HG03520 (cell line): ENCODE data around the gene SH3RF2.
A peak's percentile ranks its signal among the peaks of the same experiment; 100 is the strongest.
"Not testable (repeated sequence)": the region's sequence is repeated elsewhere in the genome, so short reads cannot be mapped to it uniquely, and the experiment has no call there.

Experiments used
- ATAC-seq: cut with Tn5 transposase; IDR thresholded peaks from one replicate; pipeline ENCODE4 v1.9.1; 2021; ENCODE audit warnings: mild to moderate bottlenecking, moderate library complexity; ENCODE audit not compliant: unreplicated experiment

SH3RF2 gene

DNA sequence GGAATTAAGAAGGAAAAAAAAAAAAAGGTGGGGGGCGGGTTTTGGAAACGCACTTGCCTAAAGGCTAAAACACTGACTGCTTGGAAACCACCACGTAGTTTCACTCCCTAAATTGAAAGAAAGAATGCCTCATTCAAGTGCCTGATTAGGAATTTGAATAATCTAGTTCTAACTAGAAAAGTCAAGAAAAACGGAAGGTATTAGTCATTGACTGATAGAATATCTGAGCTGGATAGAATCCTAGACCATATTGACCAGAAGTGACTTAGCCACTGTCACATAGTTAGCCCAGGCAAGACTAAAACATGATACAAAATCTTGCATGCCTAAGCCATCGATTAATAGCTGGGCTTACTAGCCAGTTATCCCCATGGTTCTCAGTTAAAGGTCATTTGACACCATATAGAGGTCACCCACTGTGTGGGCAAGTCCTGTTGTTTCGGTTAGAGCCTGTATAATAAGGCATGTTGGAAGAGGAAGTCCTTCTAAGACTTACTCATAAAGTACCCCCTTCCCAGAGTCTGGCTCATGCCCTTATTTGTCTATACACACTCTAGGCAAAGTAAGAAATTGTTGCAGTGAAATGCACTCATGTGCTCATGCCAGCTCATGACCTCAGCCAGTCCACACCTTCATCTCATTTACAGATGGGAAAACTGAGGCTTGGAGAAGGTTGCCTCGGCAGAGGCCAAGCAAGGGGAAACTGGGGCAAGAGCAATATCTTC, 40.2 kb downstream of the SH3RF2 start:
- ATAC-seq: peak; percentile 90

DNA sequence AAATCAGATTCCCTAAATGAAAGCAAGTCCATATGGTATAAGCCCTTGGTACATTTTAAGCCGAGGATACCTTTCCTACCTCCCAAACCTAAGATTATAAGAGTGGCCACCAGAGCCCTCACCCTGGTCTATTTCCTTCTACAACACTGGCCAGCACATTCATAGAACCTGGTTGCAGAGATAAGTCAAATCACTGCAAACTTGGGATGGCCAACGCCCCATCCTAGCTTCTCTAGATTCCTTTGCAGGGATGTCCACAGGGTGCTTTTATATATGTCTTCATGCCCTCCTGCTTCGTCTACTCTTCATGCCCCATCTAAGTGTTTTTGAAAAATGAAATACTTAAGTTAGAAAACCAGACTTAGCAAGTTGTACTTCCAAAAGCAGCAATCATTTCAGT, 41.8 kb downstream of the SH3RF2 start:
- ATAC-seq: no peak

DNA sequence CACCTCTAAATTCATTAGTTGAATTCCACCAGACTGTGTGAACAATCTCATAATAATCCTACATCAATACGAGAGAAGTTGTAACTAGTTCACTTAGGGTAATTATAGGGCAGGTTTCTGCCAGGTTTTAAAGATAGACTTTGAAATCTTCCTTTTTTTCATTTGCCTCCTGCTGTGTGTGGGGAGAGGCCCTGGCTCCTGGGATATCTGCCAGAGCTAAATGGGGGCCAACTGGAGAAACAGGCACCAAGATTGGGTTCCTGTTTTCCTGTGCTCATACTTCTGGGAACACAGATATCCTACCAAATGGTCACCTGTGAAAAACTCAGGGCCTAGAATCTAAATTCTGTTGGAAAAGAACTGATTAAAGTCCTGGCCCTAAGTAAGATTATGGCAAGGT, 42.3 kb downstream of the SH3RF2 start:
- no peak for ATAC-seq

DNA sequence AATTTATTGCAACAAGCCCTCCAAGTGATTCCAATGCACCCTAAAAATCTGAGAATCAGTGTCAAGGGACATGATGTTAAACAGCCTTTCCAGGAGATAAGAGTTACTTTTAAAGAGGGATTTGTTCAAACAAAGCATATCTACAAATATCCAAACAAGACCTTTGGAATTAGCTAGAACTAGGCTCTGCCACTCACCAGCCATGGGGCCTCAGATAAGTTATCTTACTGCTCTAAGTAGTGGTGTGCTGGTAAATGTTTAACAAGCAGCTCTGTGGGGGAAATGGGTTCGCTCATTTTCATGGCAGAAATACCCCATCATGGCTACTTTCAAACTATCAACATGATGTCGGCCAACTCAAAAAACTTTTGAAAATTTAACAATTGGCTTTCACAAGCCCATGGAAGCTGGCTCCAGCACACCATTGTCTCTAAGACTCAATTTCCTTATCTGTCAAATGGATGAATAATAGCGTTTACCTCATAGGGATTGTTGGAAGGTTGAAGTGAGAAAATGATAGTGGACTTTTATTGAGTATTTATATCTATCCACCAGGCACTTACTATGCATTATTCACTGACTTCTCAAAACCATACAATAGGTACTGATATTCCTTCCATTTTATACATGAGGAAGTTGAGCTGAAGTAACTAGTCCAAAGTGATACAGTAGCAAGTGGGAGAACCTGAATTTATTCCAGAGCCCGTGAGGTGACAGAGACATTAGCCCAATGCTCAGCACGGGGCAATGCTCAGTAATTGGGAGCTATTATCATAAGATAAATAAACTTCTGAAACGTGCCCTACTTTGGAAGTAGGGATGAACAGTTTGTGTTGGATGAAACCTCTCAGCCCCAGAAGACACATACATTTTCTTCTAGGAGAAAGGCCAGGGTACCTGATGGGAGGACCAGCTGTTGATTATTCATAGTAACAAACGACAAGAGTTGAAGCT, 43.2 kb downstream of the SH3RF2 start:
- ATAC-seq: no peak

DNA sequence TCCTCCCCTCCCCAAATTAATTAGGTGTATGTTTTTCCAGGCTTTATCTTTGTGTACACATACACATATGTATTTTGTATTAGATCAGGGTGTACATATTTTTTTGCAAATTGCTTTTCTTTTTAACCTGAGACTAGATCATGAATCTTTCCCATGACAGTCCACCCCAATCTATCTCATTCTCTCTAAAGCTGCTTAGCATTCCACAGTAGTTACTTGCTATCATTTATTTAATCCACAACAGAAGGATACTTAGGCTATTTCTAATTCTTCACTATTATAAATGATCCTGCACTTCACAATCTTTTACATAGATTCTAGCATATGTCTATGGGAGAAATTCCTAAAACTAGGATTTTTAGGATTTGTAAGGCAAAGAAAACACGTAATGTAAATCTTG, 43.9 kb downstream of the SH3RF2 start:
- no peak for ATAC-seq

DNA sequence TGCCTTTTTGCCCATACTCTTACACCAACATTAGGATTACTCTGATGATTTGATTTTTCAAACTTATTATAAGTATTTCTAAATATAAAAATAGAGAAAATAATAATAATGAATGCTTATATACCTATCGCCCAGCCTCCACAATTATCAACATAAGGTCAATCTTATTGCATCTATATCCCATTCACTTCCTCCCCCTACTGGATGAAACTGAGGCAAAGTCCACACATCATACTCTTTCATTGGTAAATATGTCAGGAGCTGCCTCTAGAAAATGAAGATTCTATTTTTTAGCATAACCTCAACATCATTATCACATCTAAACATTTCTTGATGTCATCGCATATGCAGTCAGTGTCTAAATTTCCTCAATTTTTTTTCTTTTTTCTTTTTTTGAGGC, 44.3 kb downstream of the SH3RF2 start:
- ATAC-seq: no peak

DNA sequence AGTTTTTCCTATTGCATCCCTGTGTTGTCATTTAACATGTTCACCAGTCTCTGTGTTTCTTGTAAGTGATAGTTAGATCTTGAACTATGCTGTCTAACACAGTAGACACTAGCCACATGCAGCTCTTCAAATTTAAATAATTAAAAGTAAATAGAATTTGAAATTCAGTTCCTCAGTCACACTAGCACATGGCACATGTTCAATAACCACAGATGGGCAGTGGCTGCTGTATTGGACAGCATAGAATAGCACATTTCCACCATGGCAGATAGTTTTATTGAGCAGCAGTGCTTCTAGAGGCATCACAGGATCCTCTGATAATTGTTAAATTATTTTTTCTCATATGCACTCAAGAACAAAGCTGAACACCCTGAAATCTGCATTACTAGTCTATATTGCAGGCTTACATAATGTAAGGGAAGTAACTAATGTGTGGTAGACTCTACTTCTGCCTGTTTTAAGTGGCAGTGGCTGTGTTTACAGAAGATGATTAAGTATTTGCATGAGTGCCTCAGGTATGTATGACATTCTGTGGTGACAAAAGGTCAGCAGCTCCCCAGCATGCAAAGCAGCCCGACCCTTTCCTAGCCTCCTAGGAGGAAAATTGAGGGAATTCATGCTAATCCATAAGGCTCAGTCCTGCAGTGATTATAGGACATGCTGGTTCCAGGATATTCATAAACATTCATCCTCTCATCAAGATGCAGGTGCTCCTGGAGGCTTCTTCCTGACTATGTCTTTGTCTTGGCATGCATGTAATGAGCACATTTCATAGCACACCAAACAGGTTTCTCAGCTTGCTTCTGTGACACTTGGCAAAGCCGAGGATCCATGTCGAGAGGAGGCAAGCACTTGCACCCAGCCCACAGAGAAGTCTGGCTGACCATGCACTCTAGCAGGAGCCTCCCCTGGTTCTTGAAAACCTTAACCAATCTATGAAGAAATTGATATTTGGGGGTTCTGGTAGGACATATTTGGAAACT, 45.5 kb downstream of the SH3RF2 start:
- no peak for ATAC-seq

DNA sequence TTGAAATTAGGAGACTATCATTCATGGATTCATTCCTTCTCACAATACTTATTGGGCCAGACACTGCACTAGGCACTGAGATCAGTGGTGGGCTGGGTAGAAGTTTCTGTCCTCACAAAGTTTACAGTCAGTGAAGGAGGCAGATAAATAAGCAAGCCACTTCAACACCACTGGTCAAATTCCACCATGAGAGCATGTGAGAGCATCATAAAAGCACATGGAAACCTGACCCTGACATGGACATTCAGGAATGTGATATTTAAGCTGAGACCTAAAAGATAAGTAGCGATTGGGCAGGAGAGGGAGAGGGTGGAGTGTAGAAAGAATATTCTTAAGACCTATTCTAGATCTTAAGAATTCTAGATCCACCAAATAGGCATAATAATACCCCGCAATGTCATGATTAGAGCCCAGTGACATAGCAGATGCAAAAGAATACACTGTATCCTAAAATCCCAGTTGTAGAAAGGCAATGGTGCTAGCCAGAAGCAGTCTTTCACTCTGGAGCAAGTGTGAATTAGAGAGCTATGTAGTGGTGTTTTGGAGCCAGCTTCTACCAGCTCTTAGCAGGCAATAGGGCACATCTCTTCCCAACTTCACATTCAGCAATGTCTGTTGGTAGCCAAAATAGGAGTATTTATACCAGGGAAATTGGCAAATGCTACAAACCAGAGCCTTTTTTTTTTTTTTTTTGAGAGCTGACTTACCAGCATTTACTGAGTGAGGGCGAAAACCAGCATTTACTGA, 46.4 kb downstream of the SH3RF2 start:
- no peak for ATAC-seq

DNA sequence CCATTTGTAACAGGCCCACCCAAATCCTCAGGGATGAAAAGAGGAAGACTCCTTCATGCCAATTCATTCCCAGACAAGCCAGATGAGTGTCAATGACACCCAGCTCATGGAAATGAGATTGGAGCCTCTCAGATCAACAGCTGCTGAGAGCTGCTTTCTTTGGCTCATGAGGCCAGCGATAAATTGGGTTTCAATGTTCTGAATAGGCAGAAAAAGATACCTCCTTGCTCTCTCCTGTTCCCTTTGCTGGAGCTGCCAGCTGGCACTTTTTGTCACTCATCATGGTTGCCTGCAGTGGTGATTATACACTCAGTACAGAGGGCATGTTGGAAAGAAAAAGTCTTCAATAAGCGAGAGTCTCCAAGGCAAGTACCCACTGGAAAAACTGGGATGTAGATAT, 47.1 kb downstream of the SH3RF2 start:
- ATAC-seq: no peak

DNA sequence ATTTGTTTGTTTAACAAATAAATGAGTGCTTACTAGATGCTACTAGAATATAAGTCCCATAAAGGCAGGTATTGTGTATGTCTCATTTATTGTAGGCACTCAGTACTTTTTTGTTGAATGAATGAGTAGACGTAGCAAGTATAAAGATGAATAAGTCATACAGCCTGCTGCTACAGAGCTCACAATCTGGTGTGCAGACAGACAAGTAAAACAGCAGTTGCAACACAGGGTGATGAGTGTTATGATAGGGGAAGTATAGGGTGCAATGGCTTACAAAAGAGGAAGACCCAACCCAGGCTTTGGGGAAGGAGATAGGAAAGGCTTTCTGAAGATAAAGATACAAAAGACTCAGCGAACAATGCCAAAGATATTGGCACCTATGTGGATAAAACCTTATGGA, 47.7 kb downstream of the SH3RF2 start:
- no peak for ATAC-seq

DNA sequence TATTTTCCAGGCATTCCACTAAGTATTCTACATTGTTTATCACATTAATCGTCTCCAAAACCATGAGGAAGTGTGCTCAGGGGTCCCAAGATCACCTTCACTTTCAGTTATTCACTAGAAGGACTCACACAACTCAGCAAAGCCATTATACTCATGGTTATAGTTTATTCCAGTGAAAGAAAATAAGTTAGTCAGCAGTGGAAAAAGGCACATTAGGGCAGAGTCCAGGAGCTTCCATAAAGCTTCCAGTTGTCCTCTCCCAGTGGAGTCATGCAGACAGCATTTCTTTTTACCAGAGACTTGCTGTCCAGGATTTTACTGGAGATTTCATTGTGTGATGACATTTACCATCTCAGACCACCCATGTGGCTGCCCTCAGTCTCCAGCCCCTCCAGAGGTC, 51.5 kb downstream of the SH3RF2 start:
- no peak for ATAC-seq

DNA sequence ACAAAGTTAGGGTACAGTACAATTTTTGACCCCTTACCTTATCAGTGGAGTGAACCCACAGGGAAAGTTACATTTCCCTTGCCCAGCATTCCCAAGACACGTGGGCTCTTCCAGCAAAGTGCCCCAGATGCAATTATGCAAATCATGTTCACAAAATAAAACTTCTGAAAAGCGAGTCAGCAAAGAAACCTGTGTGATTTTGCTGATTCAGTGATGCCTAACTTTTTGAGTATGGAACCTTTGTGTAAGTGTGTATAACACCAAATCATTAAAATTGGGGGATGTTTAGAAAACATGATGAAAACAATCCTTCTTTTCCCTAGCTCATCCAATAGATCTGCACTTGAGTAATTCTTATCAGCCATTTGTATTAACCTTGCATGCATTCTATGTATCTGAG, 52.6 kb downstream of the SH3RF2 start:
- ATAC-seq: no peak

DNA sequence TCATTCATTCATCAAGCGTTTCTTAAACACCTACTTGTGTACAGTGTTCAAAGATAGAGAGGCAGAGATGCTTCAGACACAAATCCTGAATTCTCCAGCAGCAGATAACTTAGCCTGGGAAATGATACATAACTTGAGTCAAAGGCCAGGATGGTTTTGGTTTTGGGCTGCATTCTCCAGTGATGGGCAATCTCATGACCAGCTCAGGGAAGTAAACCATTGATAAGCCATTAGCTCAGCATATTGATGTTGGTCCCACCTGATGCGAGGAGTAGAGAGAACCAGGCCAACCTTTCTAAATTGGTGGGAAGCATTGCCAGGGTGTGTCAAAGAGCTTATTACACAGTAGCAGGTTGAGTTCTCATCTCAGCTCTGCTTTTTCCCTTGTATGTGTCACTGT, 53.0 kb downstream of the SH3RF2 start:
- ATAC-seq: no peak

DNA sequence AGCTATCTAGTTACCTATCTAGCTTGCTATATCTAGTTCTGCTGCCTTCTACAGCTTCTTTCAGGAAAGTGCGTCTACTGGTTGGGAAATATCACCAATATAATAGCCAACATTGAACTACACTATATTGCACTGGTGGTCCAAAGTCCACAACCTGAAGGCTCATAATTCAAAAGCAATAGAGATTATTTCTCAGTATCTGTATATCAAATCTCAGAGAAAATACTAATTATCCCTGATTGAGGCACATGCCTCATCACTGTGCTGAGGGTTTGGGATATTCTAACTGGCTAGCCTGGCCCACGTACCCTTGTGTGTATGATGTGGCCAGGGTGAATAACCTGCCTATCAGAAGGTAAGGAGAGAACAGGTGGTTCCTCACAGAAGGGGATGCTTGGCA, 53.8 kb downstream of the SH3RF2 start:
- no peak for ATAC-seq

DNA sequence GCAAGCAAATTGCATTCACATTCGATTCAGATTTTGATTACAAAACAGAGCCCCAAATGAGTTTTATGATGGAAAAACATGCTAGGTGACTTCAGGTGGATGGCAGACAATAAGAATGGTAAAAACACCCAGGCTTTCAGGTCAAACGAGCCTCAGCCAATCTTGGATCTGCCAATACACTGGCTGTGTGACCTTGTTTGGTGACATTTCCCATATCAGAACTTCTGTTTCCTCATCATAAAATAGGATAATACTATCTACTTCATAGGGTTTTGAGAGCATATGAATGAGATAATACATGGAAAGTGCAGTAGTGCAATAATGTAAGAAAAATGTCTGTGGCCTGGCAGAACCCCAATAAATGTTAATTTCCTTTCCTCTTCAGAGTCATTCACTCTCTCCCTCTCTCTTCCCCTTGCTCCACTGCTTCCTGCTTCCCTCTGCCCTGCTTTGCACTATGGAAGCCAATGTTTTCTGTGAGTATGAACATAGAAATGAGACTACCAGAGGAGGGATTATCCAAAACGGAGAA, 54.7 kb downstream of the SH3RF2 start:
- ATAC-seq: no peak

DNA sequence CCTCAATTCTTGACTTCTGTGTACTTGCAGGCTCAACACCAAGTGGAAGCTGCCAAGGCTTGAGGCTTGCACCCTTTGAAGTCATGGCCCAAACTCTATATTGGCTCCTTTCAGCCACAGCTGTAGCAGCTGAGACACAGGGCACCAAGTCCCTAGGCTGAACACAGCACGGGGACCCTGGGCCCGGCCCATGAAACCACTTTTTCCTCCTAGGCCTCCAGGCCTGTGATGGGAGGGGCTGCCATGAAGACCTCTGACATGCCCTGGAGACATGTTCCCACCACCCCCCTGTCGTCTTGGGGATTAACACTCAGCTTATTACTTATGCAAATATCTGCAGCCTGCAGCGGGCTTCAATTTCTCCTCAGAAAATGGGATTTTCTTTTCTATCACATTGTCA, 57.2 kb downstream of the SH3RF2 start:
- ATAC-seq: not testable (repeated sequence)

DNA sequence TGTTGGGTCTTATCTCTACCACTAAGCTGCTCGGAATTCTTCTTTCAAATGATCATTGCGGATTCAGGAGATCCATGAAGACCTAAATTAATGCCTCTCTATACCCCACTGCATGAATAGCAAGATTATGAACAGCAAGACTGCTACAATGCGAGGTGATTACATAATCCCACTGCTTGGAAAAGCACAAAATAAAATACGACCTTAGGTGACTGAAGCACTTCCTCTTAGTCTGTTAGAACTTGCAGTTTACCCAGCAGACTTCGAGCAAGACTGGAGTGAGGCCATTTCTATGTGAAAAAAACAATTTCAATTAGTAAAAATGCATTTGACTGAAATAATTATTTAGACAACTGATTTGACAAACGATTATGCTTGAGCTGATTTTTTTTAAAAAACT, 59.8 kb downstream of the SH3RF2 start:
- ATAC-seq: no peak

DNA sequence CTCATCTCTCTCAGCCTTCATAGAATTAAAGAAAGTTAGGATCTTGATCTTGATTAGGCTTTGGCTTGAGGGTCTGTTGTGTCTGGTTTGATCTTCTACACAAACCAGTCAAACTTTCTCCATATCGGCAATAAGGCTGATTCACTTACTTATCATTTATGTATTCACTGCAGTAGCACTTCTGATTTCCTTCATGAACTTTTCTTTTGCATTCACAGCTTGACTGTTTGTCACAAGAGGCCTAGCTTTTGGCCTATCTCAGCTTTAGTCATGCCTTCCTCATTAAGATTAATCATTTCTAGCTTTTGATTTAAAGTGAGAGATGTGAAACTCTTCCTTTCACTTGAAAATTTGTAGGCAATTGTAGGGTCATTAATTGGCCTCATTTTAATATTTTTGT, 62.8 kb downstream of the SH3RF2 start:
- no peak for ATAC-seq

DNA sequence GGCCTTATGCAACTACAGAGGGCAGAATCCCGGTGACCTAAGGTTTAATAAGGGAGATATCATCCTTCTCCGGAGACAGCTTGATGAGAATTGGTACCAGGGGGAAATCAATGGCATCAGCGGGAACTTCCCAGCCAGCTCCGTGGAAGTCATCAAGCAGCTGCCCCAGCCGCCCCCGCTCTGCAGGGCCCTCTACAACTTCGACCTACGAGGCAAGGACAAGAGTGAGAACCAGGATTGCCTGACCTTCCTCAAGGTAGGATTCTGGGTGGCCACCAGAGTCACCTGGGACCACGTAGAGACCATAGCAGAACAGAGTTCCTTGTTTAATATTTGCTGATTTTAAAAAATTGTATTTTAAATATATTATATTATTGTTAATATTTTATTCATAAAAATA, 63.7 kb downstream of the SH3RF2 start:
- no peak for ATAC-seq

DNA sequence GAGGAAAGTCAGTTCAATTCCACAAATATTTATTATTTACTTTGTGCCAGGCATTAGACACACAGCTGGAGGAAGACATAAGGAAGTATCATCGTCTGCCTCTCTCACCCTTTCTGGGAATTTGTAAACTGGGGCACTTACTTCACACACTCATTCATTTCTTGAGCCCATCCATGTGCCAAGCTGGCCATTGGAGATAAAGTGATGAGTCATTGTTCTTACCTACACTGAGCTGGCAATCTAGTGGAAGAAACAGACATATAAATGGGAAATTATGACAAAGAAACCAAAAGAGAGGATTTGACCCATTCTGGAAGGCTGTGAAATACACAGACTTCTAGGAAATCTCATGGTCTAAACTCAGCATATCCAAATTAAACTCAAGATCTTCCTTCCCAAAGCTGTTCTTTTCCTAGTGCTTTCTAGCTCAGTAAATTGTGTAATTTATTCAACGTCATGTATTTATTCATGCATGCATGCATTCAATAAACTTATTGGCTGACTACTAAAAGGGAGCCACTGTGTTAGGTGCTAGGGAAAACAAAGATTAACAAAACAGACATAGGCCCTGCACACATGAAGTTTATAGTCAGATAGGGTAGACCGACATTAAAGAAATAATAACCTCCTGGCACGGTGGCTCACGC, 65.3 kb downstream of the SH3RF2 start:
- ATAC-seq: no peak
